Muscle layer of duodenum (tissue), 2 donors: ENCODE data around the gene TMEM183A.

ENCODE experiments used
- H3K27ac ChIP-seq: one replicate; pipeline ENCODE4 v1.7.0; 2013; ENCODE audit warnings: mild to moderate bottlenecking, low read length
- H3K27me3 ChIP-seq: one replicate; pipeline ENCODE4 v1.7.0; 2013; ENCODE audit warnings: low read depth, mild to moderate bottlenecking, control low read depth, low read length
- H3K36me3 ChIP-seq, 2 donors: one replicate each; pipeline ENCODE4 v1.7.0; 2013; ENCODE audit warnings: low read length in 2 of 2, control low read depth in 1 of 2, mild to moderate bottlenecking in 1 of 2; ENCODE audit not compliant: insufficient read depth in 2 of 2, control insufficient read depth in 1 of 2
- H3K4me1 ChIP-seq, 2 donors: one replicate each; pipeline ENCODE4 v1.7.0; 2013; ENCODE audit warnings: low read length in 2 of 2, mild to moderate bottlenecking in 2 of 2, control low read depth in 1 of 2, moderate library complexity in 1 of 2; ENCODE audit not compliant: insufficient read depth in 2 of 2, control insufficient read depth in 1 of 2
- H3K4me3 ChIP-seq, 2 donors: one replicate each; pipeline ENCODE4 v1.7.0; 2013; ENCODE audit warnings: low read length in 2 of 2, low read depth in 1 of 2, mild to moderate bottlenecking in 1 of 2
- H3K9me3 ChIP-seq, 2 donors: one replicate each; pipeline ENCODE4 v1.7.0; 2013; ENCODE audit warnings: low read length in 2 of 2, control low read depth in 1 of 2, mild to moderate bottlenecking in 1 of 2; ENCODE audit not compliant: control insufficient read depth in 1 of 2
- donor health status: healthy.

TMEM183A gene

DNA sequence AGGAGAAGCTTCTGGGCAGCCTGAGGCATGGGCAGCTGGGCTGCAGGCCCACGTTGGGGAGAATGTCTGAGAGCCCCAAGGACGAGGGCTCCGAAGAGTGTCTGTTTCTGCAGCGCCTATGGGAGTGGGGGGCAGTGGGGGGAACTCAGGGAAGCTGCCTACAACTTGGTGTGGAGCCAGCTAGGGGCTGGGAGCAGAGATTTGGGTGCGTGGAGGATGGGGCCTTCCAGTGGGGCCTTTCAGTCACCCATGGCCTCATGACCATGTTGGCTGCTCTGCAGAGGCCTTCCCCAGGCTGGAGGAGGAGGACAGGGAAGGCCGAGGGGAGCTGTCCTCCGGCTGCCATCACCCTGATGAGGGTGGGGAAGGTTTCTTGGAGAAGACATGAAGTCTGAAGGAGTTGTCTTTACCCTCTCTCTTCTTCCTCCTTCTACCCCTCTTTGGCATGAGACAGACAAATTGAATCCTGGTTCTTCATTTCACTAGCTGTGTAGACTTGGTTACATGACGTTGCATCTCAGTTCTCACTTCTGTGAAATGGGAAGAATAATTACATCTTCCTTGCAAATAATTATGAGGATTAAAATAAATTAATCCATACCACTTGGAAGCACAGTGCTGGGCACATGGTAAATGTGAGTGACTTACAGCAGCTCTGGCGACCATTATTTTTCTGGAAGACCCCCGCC is 27.4 kb downstream of the TMEM183A start:
- no peak overlapping the region for H3K27ac ChIP-seq
- H3K36me3 ChIP-seq: no peaks in the 10 kb centered on the region
- H3K4me1 ChIP-seq: peaks cover 0 to 25% of the 10 kb centered on the region in 2 donors
- H3K4me3 ChIP-seq: no peak overlapping the region
- peaks cover 5% of the 10 kb centered on the region for H3K27me3 ChIP-seq
- no peaks in the 10 kb centered on the region for H3K9me3 ChIP-seq

DNA sequence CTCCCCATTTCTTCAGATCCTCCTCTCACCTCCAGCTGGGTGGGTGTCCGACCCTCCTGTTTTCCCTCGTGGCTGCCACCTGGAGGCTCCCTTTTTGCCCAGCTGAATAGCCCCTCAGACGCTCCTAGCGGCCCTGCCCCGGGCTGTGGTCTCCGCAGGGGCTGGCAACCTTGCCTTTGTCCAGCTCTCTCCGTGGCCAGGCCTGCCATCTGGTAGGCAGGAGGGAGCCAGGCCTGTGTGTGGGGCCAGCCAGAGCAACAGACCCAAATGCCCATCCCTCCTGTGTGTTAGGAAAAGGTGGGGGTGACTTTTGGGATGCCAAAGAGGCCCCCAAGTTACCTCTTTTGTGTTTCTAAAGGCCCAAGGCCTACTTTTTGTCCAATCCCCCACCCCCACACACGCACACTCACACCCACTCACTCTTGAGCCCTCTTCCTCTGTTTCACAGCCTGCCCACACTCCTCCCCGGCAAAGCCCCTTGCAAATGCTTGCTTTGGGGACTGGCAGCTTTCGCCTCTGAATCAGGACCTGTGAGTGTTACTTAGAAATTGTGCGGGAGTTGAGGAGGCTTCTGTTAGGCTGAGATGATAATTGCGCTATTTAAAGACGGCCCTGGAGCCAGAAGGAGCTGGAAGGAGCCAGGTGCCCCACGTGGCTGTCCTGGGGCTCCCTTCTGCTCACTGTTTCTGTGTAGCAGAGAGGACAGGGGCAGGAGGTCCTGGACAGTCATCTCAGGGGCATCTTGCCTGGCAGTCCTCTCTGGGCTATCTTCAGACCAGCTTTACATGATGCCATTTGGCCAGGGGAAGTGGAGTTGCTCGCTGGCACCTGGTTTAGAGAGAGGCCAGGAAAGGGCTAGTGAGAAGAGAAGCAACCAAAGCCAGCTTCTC is 28.2 kb downstream of the TMEM183A start:
- no peak overlapping the region for H3K27ac ChIP-seq
- no peaks in the 10 kb centered on the region for H3K36me3 ChIP-seq
- peaks cover 0 to 25% of the 10 kb centered on the region in 2 donors for H3K4me1 ChIP-seq
- no peaks in the 10 kb centered on the region for H3K9me3 ChIP-seq
- no peak overlapping the region for H3K4me3 ChIP-seq
- H3K27me3 ChIP-seq: peaks cover 7% of the 10 kb centered on the region

DNA sequence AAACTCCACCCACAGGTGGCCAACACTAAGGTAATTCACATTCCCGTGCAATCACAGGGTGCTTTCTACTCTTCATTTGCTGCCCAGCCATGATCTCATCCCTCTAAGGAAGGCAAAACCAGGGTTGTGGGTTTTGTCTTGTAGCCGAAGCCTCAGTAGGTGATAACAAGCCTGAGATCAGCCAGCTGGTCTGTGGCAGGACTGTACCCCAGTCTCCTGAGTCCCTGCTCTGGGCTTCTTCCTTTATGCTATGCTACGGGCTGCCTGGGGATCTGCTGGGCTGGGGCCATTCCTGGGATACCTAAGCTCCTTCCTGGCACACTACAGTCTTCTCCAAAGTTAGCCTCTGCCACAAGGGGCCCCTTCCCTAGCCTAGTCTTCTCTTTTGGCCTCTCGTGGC is 29.0 kb downstream of the TMEM183A start:
- Histone ChIP-seq H3K4me3 (no peak overlapping the region), H3K9me3 (no peaks in the 10 kb centered on the region), H3K27me3 (peaks cover 7% of the 10 kb centered on the region), H3K27ac (peak overlapping the region; percentile 6), H3K36me3 (no peaks in the 10 kb centered on the region), H3K4me1 (peaks cover 0 to 25% of the 10 kb centered on the region in 2 donors)

DNA sequence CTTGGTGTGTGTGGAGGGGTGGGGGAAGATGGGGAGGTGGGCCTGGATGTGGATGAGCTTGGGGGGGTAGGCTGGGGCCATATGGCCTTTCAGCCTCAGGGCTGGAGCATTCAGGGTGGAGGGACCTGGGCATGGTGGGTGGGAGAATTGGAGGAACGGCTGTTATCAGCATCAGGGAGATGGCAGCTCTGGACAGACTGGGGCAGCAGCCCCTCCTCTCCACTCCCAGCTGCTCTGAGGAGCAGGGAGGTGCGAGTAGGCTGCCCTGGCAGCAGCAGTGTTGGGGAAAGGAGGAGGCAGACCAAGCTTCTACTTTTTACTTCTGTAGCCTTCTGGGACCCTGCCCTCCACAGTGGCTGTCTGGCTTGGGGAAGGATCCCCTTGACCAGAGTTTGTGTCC is 29.4 kb downstream of the TMEM183A start:
- no peaks in the 10 kb centered on the region for H3K9me3 ChIP-seq
- peaks cover 7% of the 10 kb centered on the region for H3K27me3 ChIP-seq
- peak overlapping the region; percentile 6 for H3K27ac ChIP-seq
- H3K36me3 ChIP-seq: no peaks in the 10 kb centered on the region
- H3K4me3 ChIP-seq: no peak overlapping the region
- H3K4me1 ChIP-seq: peaks cover 0 to 25% of the 10 kb centered on the region in 2 donors

DNA sequence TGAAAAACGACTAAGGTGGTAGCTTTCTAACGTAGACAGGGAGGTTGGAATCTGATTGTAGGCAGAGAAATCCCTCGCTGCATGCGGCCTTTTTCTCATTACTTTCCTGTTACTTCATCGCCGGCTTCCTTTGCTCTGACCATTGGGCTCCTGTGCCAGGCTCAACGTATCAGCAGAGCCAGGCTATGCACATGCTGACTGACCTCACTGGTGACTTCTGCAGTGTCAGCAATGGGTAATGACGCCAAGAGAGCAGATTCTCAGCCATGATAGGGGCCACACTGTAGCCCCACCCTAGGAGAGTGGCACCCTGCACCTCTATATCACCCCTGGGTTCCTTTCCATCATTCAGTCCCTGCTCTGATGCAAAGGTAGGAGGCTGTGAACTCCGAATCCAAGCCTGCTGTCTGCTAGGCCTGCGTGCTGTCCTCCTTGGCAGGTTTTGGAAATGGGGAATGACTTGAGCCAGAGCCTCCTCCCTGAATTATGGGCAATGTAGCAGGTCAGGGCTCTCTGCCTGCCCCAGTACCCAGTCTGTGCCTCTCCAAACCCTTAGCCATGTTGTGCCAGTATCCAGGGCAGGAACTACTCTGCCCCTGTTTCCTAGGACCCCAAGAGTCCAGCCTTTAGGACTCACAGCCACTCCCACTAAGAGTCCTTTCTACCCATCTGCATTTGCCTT is 30.5 kb downstream of the TMEM183A start:
- H3K4me3 ChIP-seq: no peak overlapping the region
- H3K36me3 ChIP-seq: no peaks in the 10 kb centered on the region
- no peaks in the 10 kb centered on the region for H3K9me3 ChIP-seq
- H3K4me1 ChIP-seq: peaks cover 0 to 25% of the 10 kb centered on the region in 2 donors
- peaks cover 7% of the 10 kb centered on the region for H3K27me3 ChIP-seq
- peak overlapping the region; percentile 69 for H3K27ac ChIP-seq

DNA sequence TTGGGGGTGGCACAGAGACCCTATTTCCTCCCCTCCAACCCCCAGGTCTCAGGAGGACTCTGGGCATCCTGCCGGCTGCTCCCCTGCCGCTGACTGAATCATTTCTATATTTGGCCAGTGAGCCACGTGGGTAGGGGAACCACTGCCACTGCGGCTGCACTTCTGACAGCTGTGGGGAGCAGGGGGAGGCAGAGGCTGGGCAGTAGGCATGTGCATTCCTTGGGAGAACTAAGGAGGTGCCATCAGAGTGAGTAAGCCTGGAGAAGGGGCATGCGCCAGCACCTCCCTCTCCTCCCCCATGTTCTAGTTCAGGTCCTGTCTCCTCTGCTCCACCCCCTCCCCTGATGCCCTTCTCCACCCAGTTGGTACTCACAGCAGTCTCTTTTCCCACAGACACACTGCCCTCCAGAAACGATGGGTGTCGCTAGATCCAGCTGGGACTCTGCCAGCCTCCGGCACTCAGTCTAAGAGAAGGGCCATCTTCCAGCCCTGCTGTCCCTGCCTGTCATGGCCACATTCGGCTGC is 31.1 kb downstream of the TMEM183A start:
- H3K4me1 ChIP-seq: peaks cover 0 to 25% of the 10 kb centered on the region in 2 donors
- H3K9me3 ChIP-seq: no peaks in the 10 kb centered on the region
- peaks cover 7% of the 10 kb centered on the region for H3K27me3 ChIP-seq
- peak overlapping the region; percentile 69 for H3K27ac ChIP-seq
- H3K36me3 ChIP-seq: no peaks in the 10 kb centered on the region
- no peak overlapping the region for H3K4me3 ChIP-seq

DNA sequence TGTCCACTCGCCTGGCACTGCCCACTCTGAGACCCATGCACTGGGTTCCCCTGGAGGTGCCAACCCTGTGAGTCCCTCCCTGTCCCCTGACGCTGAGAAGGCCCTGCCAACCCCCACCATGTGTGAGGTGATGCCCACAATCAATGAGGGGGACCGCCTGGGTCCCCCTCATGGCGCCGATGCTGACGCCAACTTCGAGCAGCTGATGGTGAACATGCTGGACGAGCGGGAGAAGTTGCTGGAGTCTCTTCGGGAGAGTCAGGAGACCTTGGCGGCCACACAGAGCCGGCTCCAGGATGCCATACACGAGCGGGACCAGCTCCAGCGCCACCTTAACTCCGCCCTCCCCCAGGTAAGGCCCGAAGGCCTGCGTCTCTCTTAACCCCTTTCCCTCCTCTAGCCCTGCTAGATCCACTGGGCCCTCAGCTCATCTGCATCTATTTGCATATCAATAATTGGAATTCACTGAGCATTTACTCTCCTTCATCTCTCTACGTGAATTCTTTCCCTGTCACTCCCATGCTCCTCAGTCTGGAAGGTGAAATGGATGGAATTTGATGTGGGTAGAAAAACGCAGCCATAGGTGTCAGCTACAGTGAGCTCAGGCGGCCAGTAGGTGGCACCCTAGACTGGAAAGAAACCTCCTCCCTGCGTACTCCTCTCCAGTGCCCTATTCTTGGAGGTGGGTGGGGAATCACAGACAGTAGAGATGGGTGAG is 31.9 kb downstream of the TMEM183A start:
- H3K27ac ChIP-seq: no peak overlapping the region
- peaks cover 0 to 25% of the 10 kb centered on the region in 2 donors for H3K4me1 ChIP-seq
- H3K4me3 ChIP-seq: no peak overlapping the region
- no peaks in the 10 kb centered on the region for H3K9me3 ChIP-seq
- no peaks in the 10 kb centered on the region for H3K36me3 ChIP-seq
- peaks cover 7% of the 10 kb centered on the region for H3K27me3 ChIP-seq

DNA sequence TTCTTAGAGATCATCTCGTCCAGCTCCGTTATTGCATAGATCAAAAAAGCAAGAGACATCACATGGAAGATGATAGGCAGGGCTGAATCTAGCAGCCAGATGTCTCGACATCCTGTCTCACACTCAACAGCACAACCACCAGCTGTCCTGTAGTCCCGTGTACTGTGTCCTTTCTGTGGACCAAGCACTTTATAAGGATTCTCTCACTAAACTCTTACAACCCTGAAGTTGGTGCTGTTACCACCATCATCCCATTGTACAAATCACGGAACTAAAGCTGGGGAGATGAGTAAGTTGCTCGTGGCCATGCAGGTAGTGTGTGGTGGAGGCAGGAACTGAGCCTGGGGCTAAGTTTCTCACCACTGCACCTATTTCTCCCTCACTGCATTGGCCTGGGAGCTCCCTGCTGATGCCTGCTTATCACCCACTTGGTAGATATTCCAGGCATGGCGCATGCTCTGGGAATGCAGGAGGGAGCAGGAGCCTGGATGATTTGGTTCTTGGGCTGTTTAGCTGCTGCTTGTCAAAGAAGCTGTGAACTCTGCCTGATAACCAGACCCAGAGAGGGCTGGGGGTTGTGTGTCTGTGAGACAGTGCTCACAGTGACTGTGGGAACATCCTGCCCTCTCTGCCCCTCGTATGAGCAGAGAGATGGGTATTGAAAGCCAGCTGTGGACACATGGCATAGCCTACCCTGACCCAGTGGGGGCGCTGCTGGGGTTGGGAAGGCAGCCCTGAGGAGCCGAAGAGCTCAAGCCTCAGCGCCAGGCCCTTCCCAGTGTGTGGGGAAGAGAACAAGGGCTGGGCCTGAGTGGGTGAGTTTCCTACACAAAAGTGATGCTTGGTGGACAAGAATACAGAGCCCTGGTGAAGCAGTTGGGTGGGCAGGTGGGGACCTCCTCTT is 32.7 kb downstream of the TMEM183A start:
- Histone ChIP-seq H3K4me3 (no peak overlapping the region), H3K27ac (no peak overlapping the region), H3K27me3 (peaks cover 7% of the 10 kb centered on the region), H3K4me1 (peaks cover 0 to 25% of the 10 kb centered on the region in 2 donors), H3K36me3 (no peaks in the 10 kb centered on the region), H3K9me3 (no peaks in the 10 kb centered on the region)

DNA sequence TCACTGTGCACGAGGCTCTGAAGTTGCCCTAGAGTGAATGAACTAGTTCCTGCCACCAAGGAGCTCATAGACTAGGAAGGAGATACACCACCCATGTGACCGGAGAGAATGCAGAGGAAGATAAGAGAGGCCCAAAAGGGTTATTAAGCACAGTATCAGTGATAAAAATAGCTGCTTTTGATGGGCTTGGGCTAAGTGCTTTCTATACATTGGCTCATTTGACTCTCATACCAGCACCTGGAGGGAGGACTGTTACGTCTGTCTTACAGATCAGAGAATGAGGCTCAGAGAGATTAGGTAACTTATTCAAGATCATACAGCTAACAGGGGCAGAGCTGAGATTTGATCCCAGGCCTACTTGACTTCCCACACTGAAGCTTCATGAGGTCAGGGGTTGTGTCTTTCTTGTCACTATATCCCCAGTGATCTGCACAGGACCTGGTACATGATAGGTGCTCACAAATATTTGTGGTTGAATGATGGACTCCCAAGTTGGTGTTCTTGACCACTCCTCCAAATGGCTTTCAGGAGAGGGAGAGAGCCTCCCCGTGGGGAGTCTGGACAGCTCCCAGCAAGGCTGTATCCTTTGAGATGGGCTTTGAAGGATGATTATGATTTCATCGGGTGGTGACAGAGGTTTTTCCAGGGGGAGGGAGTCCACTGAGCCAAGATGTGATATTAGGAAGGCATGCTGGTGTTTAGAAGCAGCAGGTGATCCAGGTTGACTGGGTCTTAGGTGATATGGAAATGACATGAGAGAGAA is 33.5 kb downstream of the TMEM183A start:
- H3K9me3 ChIP-seq: no peaks in the 10 kb centered on the region
- no peaks in the 10 kb centered on the region for H3K36me3 ChIP-seq
- H3K4me3 ChIP-seq: no peak overlapping the region
- peaks cover 7% of the 10 kb centered on the region for H3K27me3 ChIP-seq
- H3K4me1 ChIP-seq: peaks cover 0 to 25% of the 10 kb centered on the region in 2 donors
- no peak overlapping the region for H3K27ac ChIP-seq
